Keratinocyte (primary cell): ENCODE measurements around the gene PAPOLA. TPM values are rescaled to one million over a fixed set of nuclear protein-coding genes. Genes with fewer than 3 reads are reported as not detected.

Experiments used
- DNase-seq: peaks from one replicate; pipeline ENCODE4 v3.0.0-alpha.2; 2011; ENCODE audit warnings: low read depth, missing footprints, low spot score
- FAIRE-seq: peaks from 2 replicates; lab custom pipeline; 2011; peaks lifted over from hg19 to GRCh38; lab: Jason Lieb, UNC
- H2AFZ ChIP-seq: 2 replicates; pipeline ENCODE4 v1.6.0; 2012; ENCODE audit warnings: low read length, control low read depth, inconsistent platforms; ENCODE audit not compliant: control insufficient read depth
- H3K27ac ChIP-seq: 2 replicates; pipeline ENCODE4 v1.5.1; 2011; ENCODE audit warnings: low read length; ENCODE audit not compliant: control insufficient read depth, insufficient read depth
- H3K27me3 ChIP-seq: 3 replicates; pipeline ENCODE4 v1.6.0; 2011; ENCODE audit warnings: low read length; ENCODE audit not compliant: control insufficient read depth, insufficient read depth; ENCODE audit errors: extremely low read depth
- H3K36me3 ChIP-seq, 2 experiments: 2 replicates in 1 of 2; 3 replicates in 1 of 2; pipeline ENCODE4 v1.5.1; 2011; ENCODE audit warnings: low read length in 2 of 2, mild to moderate bottlenecking in 1 of 2; ENCODE audit not compliant: control insufficient read depth in 2 of 2, insufficient read depth in 2 of 2; ENCODE audit errors: extremely low read depth in 1 of 2
- H3K4me1 ChIP-seq: 3 replicates; pipeline ENCODE4 v1.5.1; 2011; ENCODE audit warnings: low read length; ENCODE audit not compliant: control insufficient read depth, insufficient read depth; ENCODE audit errors: extremely low read depth
- H3K4me2 ChIP-seq: 3 replicates; pipeline ENCODE4 v1.6.0; 2011; ENCODE audit warnings: low read depth, low read length; ENCODE audit not compliant: control insufficient read depth, insufficient read depth; ENCODE audit errors: extremely low read depth
- H3K4me3 ChIP-seq, 3 experiments: fragments of 200-600 bp in 1 of 3; sonication (generic) in 1 of 3; 2 replicates in 2 of 3; 3 replicates in 1 of 3; pipeline ENCODE4 v1.5.1; 2011 to 2016; ENCODE audit warnings: low read length in 3 of 3, mild to moderate bottlenecking in 3 of 3, control low read depth in 2 of 3, inconsistent platforms in 1 of 3, low read depth in 1 of 3, mixed read lengths in 1 of 3, mixed run types in 1 of 3, moderate library complexity in 1 of 3; ENCODE audit not compliant: control insufficient read depth in 2 of 3, insufficient read depth in 2 of 3; ENCODE audit errors: extremely low read depth in 1 of 3
- H3K79me2 ChIP-seq: 2 replicates; pipeline ENCODE4 v1.6.0; 2012; ENCODE audit warnings: low read length; ENCODE audit not compliant: control insufficient read depth, insufficient read depth
- H3K9ac ChIP-seq: 3 replicates; pipeline ENCODE4 v1.6.0; 2011; ENCODE audit warnings: low read length; ENCODE audit not compliant: control insufficient read depth, insufficient read depth; ENCODE audit errors: extremely low read depth
- H3K9me1 ChIP-seq: 3 replicates; pipeline ENCODE4 v1.6.0; 2011; ENCODE audit warnings: low read length; ENCODE audit not compliant: control insufficient read depth, insufficient read depth; ENCODE audit errors: extremely low read depth
- H3K9me3 ChIP-seq: 2 replicates; pipeline ENCODE4 v1.5.1; 2012; ENCODE audit warnings: low read depth, low read length; ENCODE audit not compliant: control insufficient read depth
- H4K20me1 ChIP-seq: 3 replicates; pipeline ENCODE4 v1.6.0; 2011; ENCODE audit warnings: low read length; ENCODE audit not compliant: control insufficient read depth, insufficient read depth; ENCODE audit errors: extremely low read depth
- CTCF ChIP-seq, 3 experiments: IDR thresholded peaks in 1 of 3; conservative IDR thresholded peaks in 1 of 3; optimal IDR thresholded peaks in 1 of 3; 2 replicates in 2 of 3; 3 replicates in 1 of 3; pipeline versions ENCODE3 to v1.5.1; 2011; ENCODE audit warnings: low read length in 3 of 3, mild to moderate bottlenecking in 3 of 3, moderate library complexity in 2 of 3, control low read depth in 1 of 3, inconsistent platforms in 1 of 3; ENCODE audit not compliant: insufficient read depth in 2 of 3; ENCODE audit errors: extremely low read depth in 1 of 3
- EZH2 ChIP-seq: IDR thresholded peaks from one replicate; pipeline ENCODE4 v1.6.1; 2012; ENCODE audit warnings: inconsistent platforms, mild to moderate bottlenecking, low read length, moderate library complexity
- dilution Hi-C: fragments of 300-500 bp; cut with MboI; formaldehyde crosslinking; loops from one replicate; pipeline ENCODE4 v1.7.0; 2020; ENCODE audit warnings: low sequenced_read_pairs; ENCODE audit not compliant: extremely low pct_ligation_motif_present
- polyA plus RNA-seq, 5 experiments: library from polyadenylated mRNA; depleted of rRNA in 3 of 5; stranded (reverse) in 3 of 5; stranded (forward) in 1 of 5; unstranded in 1 of 5; fragments of >200 nt; gene quantifications; 1 replicate in 1 of 5; 2 replicates in 3 of 5; 3 replicates in 1 of 5; pipeline versions ENCODE4 v1.2.1 to v1.2.3, GENCODE V29; 2011 to 2012; ENCODE audit warnings: missing spikeins in 2 of 5, low read depth in 1 of 5, low replicate concordance in 1 of 5

Gene PAPOLA
- polyA plus RNA-seq, 1 donor (not counting 4 experiments of a cell fraction or from before 2014, with no cell fraction given), result 154 TPM

- Histone ChIP-seq H4K20me1 (no peaks in the 10 kb centered on the region), H3K4me1 (no peaks in the 10 kb centered on the region), H3K27ac (no peak overlapping the region), H3K9ac (no peak overlapping the region), H3K9me1 (no peaks in the 10 kb centered on the region), H3K4me3 (no peak overlapping the region), H3K79me2 (no peaks in the 10 kb centered on the region), H3K9me3 (no peaks in the 10 kb centered on the region), H3K36me3 (peaks cover 15 to 20% of the 10 kb centered on the region in 2 experiments), H3K4me2 (no peak overlapping the region), H3K27me3 (no peaks in the 10 kb centered on the region), H2AFZ (no peak overlapping the region)
- dilution Hi-C loops, result no loop called here
- DNase-seq (no peak), FAIRE-seq (no peak)
- TF ChIP-seq EZH2, result no peak
- no peak for TF ChIP-seq CTCF (optimal IDR thresholded peaks at IDR 0.05 in 1 of 3, IDR thresholded peaks at IDR 0.05 in 1 of 3, conservative IDR thresholded peaks at IDR 0.05 in 1 of 3; ENCODE audit: extremely low read depth in 1 of 3, insufficient read depth in 2 of 3, low read length in 3 of 3)
Observed at GRCh38 chr14:96554315-96554910, 52.2 kb downstream of the PAPOLA start.

DNA sequence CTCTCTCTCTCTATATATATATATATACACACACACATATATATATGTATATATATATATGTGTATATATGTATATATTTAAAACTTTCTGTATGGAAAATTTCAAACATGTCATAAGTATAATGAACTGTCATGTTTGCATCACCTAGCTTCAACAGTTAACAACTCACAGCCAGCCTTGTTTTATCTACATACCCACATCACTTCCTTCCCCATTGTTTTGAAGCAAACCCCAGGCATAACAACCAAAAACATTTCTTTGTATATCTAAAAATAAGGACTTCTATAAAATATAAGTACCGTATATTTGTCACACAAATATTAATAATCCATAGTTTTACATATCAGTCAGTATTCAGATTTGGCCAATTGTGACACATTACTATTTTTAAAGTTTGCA, 57.4 kb downstream of the PAPOLA start:
- Histone ChIP-seq H3K9ac (no peak overlapping the region), H3K79me2 (no peaks in the 10 kb centered on the region), H2AFZ (no peak overlapping the region), H3K9me1 (no peaks in the 10 kb centered on the region), H3K36me3 (peaks cover 5 to 15% of the 10 kb centered on the region in 2 experiments), H3K27me3 (no peaks in the 10 kb centered on the region), H3K4me1 (no peaks in the 10 kb centered on the region), H3K27ac (no peak overlapping the region), H4K20me1 (no peaks in the 10 kb centered on the region), H3K4me2 (no peak overlapping the region), H3K4me3 (no peak overlapping the region), H3K9me3 (no peaks in the 10 kb centered on the region)
- no peak for TF ChIP-seq EZH2
- no peak for TF ChIP-seq CTCF (optimal IDR thresholded peaks at IDR 0.05 in 1 of 3, IDR thresholded peaks at IDR 0.05 in 1 of 3, conservative IDR thresholded peaks at IDR 0.05 in 1 of 3; ENCODE audit: extremely low read depth in 1 of 3, insufficient read depth in 2 of 3, low read length in 3 of 3)
- dilution Hi-C loops, result no loop called here
- no peak for DNase-seq
- FAIRE-seq, result no peak
